ENCODE results near the gene ASB13.
"Not testable (repeated sequence)": the region's sequence is repeated elsewhere in the genome, so short reads cannot be mapped to it uniquely, and the experiment has no call there.

Gene ASB13

DNA sequence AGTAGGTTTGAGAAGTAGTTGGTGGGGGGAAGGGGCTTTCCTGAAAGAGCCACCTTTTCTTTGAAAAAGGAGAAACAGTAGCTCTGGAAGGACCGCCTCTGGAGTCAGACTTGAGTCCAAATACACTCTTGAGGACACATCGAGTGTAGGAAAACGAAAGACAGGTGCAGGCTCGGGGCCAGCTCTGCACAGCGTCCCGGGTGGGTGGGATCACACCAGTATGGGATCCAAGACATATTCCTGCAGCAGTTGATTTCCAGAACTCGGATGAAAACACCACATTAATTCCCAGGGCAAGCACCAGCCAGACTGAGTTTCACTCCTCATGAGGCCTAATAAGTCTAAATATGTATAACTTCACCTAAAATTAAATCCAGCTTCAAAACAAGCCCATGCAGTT is 61.4 kb downstream of the ASB13 start:
- no peak for DNase-seq (ENCODE audit: low read depth)

DNA sequence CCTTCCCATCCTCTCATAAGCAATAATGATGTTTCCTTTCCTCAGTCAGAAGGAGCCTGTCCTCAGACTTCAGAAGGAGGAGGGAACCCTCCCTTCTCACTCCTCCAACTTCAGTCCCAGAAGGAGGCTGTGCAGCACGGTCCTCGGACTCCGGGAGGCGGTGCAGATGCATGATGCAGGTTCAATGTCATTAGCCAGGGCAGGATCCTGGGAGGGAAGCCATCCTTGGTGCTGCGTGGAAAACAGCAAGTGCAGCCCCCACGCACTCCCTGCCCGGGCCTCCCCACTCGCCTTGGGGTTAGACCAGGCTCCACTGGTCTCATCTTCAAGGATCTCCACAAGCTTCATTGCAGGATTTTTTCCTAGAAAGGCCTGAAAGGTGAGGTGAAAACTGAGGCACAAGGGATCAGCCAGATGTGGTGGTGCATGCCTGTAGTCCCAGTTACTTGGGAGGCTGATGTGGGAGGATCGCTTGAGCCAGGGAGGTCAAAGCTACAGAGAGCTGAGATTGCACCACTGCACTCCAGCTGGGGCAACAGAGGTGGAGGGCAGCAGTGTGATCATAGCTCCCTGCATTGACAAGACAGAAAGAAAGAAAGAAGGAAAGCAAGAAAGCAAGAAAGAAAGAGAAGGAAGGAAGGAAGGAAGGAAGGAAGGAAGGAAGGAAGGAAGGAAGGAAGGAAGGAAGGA is 62.0 kb downstream of the ASB13 start:
- no peak for DNase-seq (ENCODE audit: low read depth)

DNA sequence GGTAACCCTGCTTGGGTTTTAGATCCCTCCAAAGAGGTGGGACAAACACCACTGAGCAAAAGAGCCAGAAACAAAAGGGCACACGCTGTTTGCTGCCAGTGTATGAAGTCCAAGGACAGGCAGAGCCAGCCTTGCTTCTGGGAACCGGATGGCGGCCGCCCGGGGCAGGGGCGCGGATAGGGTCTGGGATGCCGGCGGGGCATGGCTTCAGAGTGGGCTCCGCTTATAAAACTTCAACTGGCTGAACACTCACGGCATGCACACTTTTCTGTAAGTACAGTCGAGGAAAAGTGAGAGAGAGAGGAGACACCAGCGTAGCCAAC is 62.6 kb downstream of the ASB13 start:
- no peak for DNase-seq (ENCODE audit: low read depth)

DNA sequence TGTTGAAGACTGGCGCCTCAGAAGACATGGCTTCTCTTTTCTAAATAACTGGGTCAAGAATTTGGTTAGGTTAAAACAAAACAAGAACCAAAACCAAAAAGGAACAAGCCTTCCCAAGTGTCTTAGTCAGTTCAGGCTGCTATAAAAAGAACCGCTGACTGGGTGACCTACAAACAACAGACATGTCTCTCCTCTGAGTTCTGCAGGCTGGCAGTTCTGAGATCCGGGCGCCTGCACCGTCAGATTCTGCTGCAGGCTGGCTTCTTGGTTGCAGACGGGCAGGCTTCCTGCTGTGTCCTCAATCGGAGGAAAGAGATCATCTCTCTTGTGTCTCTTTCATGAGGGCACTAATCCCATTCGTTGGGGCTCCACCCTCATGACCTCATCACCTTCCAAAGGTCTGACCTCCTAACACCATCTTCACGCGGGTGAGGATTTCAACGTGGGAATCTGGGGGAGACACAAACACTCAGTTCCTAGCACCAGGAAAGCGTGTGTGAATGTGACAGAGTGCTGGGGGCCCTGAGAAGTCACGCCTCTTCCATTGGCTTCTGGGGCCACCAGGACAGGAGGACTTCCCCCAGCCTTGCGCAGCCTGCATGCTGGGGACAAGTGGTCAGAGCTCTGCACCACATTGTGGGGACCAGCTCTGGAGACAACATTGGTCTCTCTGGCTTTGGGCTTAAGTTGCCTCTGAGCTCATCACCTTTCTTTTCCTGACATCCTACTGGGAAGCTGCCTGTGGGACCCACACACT is 63.1 kb downstream of the ASB13 start:
- DNase-seq (ENCODE audit: low read depth): no peak

DNA sequence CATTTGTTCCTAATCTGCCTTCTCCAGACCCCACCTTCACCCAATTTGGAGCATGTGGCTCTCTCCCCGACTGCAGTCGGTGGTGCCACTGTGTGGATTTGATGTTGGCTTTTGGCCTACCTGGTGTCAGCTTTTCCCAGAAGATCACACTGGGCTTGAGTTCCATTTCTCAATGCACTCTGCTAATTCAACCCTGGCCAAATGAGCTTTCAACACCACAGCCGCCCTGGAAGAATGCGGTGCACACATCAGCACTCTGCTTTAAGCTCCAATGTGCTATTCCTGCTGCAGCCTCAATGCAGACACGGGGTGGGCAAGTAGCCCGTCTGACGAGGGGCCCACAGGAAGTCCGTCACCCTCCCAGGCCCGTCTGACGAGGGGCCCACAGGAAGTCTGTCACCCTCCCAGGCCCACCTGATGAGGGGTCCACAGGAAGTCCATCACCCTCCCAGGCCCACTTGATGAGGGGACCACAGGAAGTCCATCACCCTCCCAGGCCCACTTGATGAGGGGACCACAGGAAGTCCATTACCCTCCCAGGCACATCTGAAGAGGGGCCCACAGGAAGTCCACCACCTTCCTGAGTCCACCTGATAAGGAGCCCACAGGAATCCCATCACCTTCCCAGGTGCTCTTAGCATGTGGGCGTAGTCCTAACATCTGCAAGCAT is 64.4 kb downstream of the ASB13 start:
- DNase-seq (ENCODE audit: low read depth): no peak

DNA sequence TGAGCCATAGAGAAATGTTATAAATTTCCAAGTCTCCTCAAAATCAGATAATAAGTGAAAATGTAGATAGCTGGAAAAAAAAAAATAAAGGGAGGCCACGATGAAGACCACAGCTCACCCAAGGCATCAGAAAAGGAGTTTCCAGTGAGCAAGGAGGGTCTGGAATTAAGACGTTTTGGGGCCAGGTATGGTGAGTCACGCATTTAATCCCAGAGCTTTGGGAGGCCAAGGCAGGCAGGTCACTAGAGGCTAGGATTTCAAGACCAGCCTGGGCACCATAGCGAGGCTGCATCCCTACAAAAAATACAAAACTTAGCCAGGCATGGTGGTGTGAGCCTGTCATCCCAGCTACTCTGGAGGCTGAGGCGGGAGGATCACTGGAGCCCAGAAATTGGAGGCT is 65.5 kb downstream of the ASB13 start:
- DNase-seq (ENCODE audit: low read depth): no peak

DNA sequence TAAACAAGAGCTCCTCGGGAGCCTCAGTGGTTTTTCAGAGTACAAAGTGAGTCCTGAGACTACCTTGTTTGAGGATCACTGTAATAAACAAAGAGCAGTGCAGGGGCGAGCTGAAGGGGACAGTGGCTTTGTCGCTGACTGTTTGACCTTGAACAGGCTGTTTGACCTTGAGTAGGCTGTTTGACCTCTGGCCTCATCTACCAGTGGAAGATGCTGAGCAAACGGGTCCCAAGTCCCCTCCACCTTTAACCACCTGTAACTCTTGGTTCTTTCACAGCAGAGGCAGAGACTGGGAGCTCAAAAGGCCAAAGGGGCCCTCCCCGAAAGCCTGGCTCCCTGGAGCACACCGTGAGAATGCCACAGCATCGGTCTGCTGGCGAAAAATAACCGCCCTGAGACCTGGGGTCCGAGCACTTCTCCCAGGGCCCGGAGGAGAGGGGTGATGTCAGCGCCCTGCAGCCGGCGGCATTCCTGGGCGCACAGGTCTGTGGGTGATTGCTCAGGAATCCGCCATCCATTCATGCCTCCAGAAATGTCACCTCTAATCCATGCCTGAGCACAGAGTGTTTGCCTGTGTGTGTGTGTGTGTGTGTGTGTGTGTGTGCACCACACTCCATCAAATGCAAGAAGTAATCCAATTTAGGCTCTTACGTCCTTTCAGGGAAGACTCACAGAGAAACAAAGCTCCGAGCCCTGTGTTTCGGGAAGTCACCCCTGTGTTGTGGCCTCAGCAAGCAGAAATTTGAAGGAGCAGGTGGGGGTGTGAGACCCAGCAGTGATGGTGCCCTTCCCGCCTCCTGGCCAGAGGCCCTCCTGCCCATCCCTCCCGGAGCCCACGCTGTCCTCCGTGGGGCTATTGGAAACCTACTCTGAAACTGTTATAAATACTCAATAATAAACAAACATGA is 66.5 kb downstream of the ASB13 start:
- no peak for DNase-seq (ENCODE audit: low read depth)

DNA sequence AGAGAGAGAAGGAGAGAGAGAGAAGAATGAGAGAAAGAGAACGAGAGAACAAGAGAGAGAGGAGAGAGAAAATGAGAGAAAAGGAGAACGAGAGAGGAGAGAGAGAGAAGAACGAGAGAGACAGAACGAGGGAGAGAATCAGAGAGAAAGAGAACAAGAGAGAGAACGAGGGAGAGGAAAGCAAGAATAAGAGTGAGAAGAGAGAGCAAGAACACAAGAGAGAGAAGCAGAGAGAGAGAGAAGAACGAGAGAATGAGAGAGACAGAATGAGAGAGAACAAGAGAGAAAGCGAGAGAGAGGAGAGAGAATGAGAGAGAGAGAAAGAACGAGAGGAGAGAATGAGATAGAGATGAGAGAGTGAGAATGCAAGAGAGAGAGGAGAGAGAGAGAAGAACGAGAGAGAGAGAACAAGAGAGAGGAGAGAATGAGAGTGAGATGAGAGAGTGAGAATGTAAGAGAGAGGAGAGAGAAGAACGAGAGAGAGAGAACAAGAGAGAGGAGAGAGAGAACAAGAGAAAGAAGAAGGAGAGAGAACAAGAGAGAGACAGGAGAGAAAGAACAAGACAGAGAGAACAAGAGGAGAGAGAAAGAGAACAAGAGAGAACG is 68.2 kb downstream of the ASB13 start:
- no peak for DNase-seq (ENCODE audit: low read depth)

DNA sequence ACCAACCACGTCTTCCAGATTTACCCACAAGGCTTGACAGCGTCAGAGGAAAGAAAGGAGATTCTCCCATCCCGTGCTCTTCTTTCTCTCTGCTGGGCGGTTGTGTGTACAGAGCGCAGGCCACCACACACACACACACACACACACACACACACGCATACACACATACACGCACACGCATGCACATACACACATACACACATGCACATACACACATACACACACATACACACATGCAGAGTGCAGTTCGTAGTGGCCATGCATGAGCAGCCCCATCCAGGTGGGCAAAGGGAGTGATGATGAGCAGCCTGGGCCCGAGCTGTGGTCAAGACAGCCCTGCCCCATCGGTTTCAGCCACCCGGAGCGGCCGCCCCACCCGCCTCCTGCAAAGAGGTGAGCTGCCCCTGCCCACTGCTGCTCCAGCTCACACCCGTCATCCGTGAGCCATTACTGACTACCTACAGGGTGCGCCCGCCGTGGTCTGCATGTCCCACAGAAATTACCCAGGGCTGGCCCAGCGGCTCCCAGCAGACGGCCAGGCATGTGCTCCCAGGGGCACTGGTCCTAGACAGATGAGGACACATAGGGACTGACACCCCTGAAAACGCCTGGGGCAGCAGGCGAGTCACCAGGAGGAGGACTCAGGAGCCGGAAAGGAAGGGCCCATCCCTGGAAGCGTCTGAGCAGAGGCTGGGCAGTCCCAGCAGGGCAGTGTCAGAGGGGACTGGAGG is 69.6 kb downstream of the ASB13 start:
- DNase-seq (ENCODE audit: low read depth): no peak

DNA sequence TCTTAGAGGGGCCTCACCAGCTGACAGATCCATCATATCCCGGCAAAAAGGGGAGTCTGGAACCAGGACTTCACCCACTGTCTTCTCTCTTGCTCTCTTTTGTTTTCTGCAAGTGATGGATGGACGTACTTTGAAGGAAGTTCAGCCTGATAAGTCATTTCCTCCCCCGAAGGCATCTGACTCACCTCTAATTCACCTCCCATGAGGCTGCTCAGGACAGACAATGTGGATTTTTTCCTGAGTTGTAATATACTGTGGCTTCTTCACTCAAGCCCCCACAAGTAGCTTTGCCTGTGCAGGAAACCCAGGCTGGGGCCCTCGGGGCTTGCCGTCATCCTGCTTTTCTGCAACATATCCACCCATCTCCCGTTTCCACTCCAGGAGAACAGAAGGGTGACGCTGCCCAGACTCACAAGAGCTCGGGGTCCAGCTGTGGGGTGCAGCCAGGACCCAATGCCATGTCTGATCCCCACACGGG is 70.4 kb downstream of the ASB13 start:
- no peak for DNase-seq (ENCODE audit: low read depth)

DNA sequence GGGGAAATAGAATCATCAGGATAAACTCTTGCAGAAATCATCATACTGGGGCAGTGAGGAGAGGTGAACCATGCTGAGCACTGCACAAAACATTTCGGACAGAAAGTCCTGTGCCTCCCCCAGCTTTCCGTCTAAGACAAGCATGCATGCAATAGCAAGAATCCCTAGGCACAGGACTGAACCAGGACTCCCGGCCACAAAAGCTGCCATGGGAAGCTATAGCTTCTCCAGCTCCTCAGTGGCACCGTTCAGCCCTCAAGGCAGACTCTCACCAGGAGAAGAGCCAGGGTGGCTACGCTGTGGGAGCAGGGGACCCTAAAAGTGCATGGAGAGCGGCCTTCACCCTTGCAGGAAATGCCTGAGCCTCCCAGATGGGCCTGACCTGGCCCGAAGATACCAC is 70.8 kb downstream of the ASB13 start:
- DNase-seq (ENCODE audit: low read depth): no peak

DNA sequence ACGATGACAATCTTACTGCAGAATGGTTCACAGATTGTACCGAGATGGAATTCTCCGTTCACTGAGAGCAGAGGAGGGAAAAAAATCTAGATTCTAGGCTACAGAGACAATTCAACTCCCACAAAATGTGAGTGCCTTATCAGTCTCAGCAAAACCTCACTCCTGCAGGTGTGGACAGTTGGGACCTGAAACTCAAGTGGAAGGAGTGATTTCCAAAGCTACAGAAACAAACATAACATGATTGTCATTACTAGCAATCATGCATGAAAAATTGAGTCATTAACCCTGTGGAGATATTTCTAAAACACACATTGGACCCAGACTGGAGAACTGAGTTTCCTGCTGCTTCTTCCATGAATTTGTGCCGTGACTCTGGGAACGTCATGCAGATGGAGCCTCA is 71.3 kb downstream of the ASB13 start:
- no peak for DNase-seq (ENCODE audit: low read depth)

DNA sequence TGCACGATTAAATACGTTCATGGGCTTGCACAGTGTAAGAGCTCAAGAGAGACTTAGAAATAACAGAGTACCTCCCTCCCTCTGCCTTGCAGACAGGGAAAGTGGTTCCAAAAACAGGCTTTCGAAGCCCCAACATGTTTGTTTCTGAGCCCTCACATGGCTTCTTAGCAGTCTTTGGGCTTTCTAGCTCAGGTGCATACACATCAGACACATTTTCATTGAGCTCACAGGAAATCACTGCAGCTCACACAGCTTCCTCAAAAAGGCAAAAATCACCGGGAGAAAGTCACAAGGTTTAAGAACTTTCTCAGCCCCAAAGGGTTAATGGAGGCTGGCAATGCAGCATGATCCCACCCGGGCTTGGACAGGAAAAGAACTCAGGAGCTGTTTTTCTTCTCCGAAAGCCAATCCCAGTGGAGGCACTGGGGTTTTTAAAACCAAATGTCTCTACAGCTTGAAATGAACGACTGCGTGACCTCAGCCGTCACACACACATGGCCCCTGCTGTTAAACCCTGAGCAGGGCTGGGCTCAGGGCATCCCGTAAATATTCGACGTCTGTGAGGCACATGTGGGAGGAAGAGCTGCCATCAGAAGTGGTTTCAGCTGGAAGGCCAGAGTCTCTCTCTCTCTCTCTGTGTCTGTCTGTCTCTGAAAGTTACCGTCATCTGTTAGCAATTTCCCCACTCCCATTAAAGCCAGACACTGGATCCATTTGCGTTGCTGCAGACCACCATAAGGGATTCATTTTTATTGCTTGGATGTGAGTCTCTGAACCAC is 71.9 kb downstream of the ASB13 start:
- DNase-seq (ENCODE audit: low read depth): no peak

DNA sequence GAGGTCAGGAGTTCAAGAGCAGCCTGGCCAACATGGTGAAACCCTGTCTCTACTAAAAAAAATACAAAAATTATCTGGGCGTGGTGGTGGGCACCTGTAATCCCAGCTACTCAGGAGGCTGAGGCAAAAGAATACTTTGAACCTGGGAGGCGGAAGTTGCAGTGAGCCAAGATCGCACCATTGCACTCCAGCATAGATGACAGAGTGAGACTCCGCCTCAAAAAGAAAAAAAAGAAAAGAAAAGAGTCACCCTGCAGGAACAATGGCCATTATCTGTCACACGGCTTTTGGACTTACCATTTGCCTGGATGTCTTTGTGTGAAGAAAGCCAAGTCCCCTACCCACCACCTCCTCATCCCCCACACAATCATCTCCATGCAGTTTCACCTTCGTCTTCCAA is 73.0 kb downstream of the ASB13 start:
- not testable (repeated sequence) for DNase-seq (ENCODE audit: low read depth)

DNA sequence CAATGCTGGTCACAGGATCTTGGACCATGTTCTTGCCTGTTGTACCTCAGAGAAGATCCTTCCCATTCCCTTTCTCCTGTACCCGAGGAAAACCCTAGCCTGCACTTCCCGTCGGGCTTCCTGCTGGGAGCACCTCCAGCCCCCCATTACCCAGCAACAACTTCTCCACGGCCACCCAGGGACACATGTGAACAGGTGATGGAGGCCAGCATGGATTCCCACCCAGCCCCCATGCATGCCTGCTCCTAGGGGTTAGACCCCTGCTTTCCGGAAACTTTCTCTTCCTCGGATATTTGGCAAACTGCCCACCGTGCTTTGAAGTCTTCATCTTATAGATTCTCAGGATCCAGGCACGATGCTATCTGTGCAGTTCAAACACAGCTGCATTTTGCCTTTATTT is 74.3 kb downstream of the ASB13 start:
- no peak for DNase-seq (ENCODE audit: low read depth)

DNA sequence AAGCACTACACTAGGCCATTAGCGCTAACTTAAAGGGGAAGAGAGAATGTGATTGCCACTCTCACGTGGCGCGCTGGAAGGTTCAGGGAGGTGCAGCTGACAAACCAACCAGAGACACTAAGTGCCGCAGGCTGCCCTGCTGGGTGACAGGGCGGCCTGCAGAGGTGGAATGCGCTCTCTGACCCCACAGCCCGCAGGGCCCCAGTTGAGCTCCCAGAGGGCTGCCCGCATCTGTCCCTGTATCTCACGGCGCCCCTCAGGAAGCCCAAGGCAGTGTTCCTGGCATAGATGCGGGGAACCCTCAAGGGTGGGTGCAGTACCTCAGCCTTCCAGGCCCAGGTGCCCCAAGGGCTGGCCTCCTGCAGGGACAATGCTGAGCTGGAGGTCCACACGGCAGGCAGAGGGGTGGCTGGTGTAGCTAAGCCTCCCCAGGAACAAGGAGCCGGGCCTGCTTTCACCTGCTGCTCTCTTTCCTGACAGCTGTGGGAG is 75.0 kb downstream of the ASB13 start:
- no peak for DNase-seq (ENCODE audit: low read depth)

DNA sequence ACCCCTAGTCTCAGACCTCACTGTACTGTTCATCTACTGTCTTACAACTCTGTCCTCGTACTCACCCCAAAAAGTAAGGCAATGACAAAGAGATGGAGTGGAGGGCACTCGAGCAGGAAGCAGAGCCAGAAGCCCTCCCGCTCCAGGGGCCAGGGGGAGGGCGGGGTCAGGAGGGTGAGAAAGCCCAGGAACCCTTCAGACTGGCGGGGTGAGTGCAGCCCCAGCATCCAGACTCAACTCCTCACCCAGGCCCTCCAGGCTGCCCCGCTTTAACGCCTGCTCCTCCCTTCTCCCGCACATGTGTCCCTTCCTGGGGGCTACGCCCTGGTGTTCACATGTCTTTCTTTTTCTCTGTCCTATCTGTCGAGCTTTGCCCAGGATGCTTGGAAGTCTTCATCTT is 75.6 kb downstream of the ASB13 start:
- DNase-seq (ENCODE audit: low read depth): no peak

DNA sequence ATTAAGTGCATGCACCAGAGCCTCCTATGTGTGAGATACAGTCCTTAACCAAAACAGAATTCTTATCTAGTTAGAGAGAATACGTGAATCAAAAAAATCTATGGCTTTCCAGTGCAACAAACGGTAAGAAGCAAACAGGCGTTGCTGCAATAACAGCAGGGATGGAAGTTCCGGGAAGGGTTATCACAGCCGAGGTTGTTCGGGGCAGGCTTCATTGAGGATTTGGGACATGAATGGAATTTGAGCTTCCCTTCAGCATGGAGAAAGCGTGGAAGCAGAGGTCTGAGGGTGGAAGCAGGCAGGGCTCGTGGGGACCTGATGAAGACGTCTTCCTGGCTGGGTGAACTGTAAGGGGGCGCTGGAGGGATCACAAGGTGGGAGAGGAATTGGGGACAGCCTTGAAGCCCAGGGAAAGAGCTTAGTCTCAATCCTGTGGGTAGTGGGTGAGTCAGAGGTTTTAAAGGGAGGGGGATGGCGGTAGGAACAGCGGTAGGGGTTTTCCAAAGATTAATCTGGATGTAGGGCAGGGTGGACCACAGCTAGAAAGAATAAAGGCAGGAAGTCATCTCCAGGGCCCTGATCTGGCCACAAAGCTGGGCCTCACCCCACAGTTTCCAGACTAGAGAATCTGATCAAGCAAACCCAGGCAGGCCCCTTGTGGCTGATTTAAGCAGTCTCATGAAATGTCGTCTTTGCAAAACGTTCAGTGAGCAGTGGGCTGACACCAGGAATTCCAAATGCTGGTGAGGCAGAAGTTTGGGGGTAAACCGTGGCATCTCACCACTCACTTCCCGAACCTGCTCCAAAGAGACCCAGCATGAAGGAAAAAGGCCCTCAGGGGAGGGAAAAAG is 76.5 kb downstream of the ASB13 start:
- DNase-seq (ENCODE audit: low read depth): no peak

DNA sequence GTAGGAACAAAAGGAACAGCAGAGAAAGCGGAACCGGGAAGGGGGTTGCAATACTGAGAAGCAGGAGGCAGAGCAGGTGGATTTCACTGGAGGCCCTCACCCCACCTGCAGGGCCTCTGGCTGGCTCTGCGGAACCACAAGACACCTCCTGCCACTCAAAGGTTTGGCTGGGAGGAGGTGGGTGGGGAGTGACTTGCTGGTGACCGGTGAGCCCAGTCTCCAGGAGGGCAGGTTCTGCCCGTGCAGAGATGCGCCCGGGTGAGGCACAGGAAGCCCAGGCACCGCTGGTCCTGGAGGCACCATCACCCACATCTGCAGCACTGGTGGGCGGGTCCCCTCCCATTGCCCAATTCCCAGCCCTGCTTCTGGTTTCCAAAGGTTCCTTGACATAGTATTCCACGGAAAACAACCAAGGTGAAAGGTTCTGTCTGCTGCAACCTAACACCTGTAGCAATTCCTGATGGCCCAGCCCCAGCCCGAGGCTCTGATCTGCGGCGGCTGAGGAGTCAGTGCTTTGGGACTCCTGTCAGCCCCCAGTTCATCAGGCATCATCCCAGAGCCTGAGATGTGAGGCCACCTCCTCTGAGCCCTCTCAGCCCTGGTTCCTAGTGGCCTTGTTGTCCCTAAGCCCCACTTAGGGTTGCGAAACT is 77.3 kb downstream of the ASB13 start:
- no peak for DNase-seq (ENCODE audit: low read depth)
